NCI-H1436 treated with DMSO at 0.1 percent for 48 hours (cell line): ENCODE results near the gene FOXG1.

ENCODE experiments used
- DNase-seq: peaks from one replicate; lab custom pipeline; 2025; lab: John Stamatoyannopoulos, UW

Gene FOXG1

DNA sequence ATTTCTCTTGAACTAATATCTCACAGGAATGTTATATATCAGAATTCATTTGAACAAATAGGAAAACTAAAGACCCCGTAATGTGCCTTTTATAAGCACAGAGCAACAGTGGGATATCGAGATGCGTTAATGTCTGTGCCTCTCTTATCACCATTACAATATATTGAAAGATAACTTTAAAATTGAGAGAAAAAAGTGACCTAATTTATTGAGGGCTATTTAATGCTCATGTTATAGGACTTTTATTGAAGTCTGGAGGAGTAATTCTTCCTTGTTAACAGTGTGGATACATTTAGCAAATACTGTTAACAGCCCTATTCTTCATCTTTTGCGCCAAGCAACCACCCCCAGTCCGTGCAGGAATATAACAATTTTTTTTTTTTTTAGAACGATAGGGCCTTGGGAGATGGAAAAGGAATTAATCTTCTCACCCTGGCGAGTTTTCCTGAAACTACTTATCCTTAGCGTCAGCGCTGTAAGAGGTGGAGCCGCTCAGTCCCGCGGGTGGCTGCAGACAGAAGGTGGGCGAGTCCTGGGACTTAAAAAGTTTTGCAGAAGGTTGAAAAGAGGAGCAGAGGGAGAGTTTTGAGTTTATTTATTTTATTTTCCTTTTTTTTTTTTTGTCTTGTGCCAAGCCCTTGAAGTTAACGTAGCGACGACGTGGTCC lies 11.0 kb downstream of the FOXG1 start:
- DNase-seq, result no peak

DNA sequence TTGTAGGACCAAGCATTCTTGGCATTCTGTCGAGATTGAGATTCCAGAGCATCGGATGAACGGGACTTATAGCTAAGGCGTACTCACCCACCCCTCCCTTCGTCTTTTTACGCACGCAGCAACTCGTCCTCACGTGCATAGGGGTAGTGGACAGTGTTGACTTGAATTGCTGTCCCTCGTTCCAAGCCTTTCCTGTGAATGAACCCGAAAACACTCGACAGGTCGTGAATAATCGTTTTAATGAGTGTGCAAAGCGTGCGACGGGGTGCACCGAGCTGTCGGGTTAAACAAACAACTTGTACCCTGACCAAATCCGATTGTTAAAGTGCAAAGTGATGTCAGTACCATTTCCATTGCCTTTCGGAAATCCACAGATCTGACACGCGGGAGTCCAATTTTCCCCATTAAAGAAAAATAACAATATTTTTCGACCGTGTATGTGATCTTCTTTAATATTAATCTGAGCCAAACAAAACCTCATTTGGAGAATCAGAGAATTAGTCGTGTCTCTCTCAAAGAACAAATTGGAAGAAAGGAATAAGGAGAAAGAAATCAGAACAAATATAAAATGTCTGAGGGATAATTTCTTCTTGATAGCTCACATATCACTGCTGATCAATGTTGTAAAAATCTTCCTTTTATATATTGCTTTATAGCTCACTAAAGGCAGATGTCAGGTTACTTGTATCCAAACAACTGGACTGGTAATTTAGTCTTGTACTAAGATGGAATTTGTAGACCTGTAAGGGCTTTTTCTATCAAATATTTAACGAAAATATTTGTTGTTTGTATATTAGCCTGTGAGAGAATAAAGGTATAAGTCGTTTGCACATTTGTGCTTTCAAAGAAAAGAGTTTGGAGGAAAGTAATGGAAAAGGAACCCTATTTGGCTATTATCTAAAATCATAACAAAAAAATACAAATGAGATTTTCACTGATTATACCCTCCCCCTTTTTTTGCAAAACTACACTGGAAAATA lies 11.8 kb downstream of the FOXG1 start:
- no peak for DNase-seq

DNA sequence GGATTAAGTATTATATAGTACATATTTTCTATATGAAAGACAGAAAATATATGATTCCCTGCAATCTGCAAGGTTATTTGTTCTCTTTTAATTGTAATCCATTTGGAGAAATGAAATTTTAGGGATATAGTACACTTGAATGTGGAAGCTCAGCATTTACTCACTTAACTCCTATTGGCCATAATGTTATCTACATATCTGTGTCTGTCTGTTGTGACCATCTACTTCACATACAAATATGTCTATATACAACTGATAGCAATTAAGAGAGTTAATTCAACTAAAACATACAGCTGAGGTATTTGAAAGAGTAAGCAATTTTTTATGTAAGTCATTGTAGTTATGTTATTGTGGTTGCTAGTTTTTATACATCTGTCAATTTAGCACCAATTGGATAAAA lies 12.9 kb downstream of the FOXG1 start:
- no peak for DNase-seq

DNA sequence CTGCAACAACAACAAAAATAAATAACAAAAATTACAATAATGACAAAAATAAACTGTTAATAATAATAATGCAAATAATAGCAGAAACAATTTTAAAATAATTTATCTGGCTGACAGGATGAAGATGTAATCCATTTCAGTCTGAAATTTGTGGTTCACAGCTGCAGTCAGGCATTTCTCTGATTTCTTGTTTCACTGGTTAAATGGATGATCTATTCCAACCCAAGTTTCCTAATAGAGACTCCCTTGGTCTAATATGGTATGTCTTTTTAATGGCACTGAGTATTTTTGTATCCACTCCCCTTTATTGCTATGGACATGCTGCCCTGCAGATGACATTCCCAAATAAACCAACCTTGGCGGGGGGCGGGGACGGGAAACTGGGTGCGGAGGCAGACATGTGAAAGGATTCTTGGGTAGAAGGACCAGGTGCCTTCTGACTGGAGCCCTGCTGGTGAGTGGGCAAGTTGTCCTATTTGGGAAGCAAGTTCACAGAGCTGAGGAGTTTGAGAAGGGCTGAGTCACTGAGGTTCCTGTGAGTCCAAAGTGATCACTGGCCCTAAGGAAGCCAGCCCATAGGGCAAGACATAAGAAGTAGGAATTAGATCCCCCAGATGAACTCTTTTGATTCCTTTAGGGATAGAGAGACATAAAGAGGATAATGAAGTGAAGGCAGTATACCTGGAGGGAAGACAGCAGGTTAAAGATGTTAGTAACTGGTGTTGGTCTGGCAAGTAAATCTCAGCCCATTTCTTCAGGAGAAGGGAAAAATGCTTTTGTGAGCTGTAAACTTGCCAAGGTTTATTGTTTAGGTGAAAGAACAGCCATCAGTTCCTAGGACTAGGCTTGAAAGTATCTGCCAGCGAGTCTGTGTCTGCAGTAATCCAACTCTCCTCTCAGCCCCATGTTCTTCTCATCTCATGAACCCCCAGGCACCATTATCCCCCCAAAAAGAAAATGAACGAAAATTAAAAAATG lies 14.5 kb downstream of the FOXG1 start:
- DNase-seq, result no peak

DNA sequence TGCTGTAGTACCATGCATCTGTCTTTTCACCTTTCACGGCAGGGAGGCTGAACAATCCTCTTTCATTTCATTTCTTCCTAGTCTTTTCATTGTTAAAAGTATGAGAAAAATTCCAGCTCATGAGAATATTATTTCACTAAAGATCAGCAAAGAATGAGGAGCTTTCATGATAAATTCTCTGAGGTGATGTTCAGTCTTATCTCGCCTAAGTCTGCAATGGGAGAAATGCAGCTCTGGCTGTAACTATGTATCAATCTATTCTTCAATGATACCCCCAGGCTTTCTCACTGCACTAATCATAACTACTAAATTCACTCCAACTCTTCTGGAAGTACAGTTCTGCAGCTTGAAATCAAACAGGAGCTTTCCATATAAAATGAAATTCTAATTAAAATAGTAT lies 15.7 kb downstream of the FOXG1 start:
- DNase-seq, result no peak

DNA sequence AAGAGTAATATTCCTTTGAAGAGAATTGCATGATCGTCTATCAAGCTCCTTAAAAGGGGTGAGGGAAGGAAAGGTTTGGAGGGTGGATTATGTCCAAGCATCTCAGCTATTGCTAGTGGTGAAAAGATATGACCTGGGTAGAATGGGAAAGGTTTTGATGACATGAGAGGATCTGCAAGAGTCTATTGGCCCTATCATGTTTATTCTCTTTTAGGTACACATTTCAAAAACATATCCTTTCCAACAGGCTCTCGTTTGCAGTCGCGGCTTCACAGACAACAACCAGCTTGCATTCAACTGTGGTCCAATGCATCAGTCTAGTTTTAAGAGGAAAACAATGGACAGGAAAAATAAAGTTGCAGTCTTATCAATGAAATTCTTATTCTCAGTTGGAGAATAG lies 17.1 kb downstream of the FOXG1 start:
- no peak for DNase-seq

DNA sequence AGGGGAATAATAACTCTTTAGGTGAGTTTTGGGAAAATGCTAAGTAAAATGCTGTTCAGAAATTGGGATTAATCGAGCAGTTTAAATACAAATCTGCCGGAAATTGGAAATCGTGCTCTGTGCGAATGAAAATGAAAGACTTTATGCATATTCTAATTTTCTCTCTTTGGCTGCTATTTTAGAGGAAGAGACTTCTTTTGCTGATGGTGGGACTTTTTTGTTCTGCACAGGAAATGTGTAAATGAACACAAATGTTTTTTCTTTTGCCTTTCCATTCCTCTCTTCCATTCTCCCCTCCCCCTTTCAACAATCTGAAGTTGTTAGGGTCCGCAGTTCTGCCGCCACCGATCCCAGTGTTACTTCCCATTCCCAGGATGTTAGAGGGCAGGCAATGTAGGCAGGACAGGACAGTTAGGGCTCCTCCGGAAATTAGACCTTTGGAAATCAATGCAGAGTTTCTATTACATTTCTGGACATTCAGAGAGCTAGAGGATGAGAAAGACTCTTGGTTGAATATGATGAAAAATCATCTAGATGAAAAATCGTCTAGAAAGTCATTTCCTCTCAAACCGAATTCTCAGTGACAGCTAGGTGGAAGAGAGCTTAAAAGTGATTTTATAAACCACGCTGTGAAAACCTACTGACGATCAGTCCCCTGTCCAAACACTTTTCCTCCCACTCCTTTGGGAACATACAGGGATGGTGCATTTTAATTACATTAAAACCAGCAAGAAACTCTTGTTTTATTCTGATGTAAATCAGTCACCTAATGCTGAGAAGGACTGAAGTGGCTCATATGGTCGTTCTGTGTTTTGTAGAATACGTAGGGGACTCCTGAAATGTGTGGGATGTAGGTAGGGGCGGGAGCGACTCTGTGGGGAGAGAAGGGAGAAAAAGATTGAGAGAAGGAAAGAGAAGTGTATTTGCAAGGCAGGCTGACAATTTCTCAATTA lies 17.8 kb downstream of the FOXG1 start:
- DNase-seq, result no peak

DNA sequence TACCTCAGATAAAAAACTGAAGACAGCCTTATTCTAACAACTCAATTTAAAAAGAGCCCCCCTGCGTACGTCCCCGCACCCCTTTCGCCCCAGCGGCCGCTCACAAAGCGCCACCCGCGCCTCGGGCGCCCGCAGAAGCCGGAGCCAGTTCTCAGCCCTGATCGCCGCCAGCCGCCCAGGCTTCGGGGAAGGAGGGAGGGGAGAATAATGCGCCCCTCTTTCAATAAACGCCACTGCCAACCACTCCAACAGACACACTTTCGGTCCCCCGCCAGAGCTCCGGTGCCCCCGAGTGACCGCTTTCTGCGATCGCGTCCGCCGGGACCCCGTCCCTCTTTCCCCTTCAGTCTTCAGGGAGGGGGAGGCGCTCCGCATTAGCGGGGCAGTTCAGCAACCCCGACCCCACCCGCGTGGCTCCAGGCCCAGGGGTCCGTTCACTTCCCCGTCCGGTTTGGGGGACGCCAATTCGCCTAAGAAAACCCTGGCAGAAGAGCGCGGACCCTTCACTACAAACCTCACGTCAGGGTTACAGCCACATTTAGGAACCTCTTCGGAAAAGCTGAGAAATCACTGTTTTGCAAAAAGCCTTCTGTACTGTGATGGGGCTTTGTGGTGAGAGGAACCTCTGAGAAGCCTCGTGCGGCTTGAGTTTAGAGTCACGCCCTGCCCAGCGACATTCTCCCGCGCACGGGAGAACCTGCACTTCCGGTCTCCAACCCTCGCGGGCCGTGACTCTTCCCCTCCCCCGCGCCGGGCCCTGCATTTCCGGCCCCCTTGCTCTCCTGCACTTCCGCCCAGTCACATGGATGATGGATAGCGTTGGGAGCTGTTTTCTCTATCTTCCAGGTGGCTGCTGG lies 18.7 kb downstream of the FOXG1 start:
- no peak for DNase-seq

DNA sequence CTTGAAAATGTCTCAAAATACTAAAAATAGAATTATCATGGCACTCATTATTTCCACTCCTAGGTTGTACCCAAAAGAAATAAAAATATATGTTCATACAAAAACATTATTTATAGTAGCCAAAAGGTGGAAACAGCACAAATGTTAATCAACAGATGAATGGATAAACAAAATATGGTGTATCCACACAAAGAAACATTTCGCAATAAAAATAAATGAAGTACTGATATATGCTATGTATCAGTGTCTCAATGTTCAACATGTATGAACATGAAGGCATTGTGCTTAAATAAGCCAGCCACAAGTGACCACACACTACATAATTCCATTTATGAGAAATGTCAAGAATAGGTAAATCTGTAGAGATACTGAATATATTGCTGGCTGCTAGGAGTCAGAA lies 40.9 kb downstream of the FOXG1 start:
- DNase-seq, result no peak

DNA sequence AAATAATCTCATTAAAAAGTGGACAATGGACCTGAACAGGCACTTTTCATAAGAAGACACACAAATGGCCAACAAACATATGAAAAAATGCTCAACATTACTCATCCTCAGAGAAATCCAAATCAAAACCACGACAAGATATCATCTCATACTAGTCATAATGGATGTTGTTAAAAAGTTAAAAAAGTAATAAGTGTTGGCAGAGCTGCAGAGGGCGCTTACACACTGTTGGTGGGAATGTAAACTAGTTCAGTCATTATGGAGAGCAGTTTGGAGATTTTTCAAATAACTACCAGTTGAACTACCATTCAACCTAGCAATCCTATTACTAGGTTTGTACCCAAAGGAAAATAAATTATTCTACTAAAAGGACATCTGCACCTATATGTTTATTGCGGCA lies 47.2 kb downstream of the FOXG1 start:
- no peak for DNase-seq
